Kidney epithelial cell (primary cell): ENCODE measurements around the gene TSHZ2. TPM values are rescaled to one million over a fixed set of nuclear protein-coding genes. Genes with fewer than 3 reads are reported as not detected.
"Not testable (repeated sequence)": the region's sequence is repeated elsewhere in the genome, so short reads cannot be mapped to it uniquely, and the experiment has no call there.

Experiments
- DNase-seq: peaks from one replicate; pipeline ENCODE4 v3.0.0-alpha.2; 2010; ENCODE audit warnings: low read depth
- H3K27me3 ChIP-seq: 2 replicates; pipeline ENCODE4 v1.6.0; 2011; ENCODE audit warnings: low read length; ENCODE audit not compliant: control insufficient read depth, insufficient read depth
- H3K36me3 ChIP-seq: 2 replicates; pipeline ENCODE4 v1.5.1; 2011; ENCODE audit warnings: low read length; ENCODE audit not compliant: control insufficient read depth, insufficient read depth
- H3K4me3 ChIP-seq: 2 replicates; pipeline ENCODE4 v1.5.1; 2011; ENCODE audit warnings: low read depth, mild to moderate bottlenecking, control low read depth, low read length
- total RNA-seq: library from RNA; depleted of rRNA; stranded (reverse); fragments of >200 nt; gene quantifications from 2 replicates; pipeline ENCODE4 v1.2.3, GENCODE V29; 2015
- TF ChIP-seq, protein P1 (sequence below): IDR thresholded peaks from 2 replicates; pipeline ENCODE4 v1.5.1; 2011; ENCODE audit warnings: mild to moderate bottlenecking, moderate library complexity, low read length, control low read depth, inconsistent platforms; ENCODE audit not compliant: insufficient read depth, poor library complexity, severe bottlenecking

TSHZ2 gene
- total RNA-seq, 1 donor from 2014 or later = 1.0 TPM

DNA sequence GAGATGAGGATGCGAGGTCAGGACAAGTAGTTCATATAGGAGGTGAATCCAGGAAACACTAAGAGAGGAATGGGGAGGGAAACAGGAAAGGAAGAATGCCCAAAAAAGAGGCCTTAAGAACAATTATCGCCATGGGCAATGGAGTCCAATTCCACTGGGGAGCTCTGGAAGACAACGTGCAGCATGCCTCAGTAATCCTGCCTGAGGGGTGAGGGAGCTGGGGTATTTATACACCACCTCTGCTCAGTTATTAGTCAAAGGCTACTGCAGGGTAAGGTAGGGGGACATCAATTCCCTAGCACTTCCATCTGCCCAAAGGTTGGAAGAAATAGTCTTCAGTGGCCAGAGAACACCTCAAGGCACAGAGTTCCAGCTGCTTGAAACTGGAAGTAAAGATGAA lies 525.1 kb downstream of the TSHZ2 start:
- TF ChIP-seq, protein P1, sequence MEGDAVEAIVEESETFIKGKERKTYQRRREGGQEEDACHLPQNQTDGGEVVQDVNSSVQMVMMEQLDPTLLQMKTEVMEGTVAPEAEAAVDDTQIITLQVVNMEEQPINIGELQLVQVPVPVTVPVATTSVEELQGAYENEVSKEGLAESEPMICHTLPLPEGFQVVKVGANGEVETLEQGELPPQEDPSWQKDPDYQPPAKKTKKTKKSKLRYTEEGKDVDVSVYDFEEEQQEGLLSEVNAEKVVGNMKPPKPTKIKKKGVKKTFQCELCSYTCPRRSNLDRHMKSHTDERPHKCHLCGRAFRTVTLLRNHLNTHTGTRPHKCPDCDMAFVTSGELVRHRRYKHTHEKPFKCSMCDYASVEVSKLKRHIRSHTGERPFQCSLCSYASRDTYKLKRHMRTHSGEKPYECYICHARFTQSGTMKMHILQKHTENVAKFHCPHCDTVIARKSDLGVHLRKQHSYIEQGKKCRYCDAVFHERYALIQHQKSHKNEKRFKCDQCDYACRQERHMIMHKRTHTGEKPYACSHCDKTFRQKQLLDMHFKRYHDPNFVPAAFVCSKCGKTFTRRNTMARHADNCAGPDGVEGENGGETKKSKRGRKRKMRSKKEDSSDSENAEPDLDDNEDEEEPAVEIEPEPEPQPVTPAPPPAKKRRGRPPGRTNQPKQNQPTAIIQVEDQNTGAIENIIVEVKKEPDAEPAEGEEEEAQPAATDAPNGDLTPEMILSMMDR = no peak
- H3K4me3 ChIP-seq = no peak overlapping the region
- DNase-seq = no peak
- H3K27me3 ChIP-seq = no peaks in the 10 kb centered on the region
- no peaks in the 10 kb centered on the region for H3K36me3 ChIP-seq

DNA sequence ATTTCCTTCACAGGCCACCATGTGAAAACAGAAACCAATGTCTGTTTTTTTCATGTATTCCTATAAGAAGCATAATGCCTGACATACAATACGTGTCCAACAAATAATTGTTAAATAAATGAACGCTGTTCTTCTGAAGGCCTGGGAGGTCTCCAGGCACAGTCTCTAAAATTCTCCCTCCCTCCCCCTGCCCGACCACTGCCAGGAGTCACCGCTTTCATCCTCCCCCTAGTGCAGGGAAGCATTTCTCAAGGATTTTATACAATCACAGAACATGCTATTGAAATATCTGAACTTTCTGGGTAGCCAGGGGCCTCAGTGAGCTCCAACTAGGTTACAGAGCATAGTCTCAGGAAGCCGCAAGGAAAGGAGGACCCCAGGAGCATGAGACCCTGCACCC lies 526.2 kb downstream of the TSHZ2 start:
- DNase-seq = no peak
- Histone ChIP-seq H3K4me3 (no peak overlapping the region), H3K27me3 (no peaks in the 10 kb centered on the region), H3K36me3 (no peaks in the 10 kb centered on the region)
- TF ChIP-seq, protein P1 = no peak

DNA sequence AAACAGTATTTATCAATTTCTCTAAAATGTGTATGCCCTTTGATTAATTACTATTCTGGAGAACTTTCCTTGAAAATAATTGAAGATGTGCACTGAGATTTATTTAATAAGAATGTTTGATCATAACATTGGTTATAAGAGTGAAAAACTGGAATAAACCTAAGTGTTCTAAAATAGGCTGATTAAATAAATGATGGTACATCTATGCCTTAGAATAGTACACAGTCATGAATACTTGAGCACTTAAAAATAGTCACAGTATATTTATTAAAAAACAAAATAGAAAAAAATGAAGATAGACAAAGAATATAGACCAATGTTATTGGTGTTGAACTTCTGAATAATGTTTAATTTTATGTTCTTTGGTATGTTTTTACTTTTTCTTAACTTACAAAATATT lies 528.5 kb downstream of the TSHZ2 start:
- no peak for DNase-seq
- TF ChIP-seq, protein P1 = no peak
- Histone ChIP-seq H3K27me3 (no peaks in the 10 kb centered on the region), H3K4me3 (no peak overlapping the region), H3K36me3 (no peaks in the 10 kb centered on the region)

DNA sequence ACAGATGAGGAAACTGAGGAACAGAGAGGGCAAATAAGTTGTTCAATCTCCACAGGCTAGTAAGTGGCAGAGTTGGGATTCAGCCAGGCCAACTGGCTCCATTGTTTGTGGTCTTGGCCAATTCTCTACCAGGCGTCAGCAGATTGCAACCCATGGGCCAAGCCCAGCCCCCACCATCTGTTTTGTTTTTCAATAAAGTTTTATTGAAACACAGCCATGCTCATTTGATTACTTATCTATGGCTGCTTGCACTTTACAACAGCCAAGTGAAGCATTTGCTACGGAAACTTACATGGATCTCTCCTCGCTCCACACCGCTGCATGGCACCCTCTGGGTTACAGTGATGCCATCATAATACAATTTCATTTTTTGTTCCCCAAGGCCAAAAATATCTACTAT lies 530.7 kb downstream of the TSHZ2 start:
- no peaks in the 10 kb centered on the region for H3K27me3 ChIP-seq
- no peak overlapping the region for H3K4me3 ChIP-seq
- TF ChIP-seq, protein P1 = no peak
- no peak for DNase-seq
- no peaks in the 10 kb centered on the region for H3K36me3 ChIP-seq

DNA sequence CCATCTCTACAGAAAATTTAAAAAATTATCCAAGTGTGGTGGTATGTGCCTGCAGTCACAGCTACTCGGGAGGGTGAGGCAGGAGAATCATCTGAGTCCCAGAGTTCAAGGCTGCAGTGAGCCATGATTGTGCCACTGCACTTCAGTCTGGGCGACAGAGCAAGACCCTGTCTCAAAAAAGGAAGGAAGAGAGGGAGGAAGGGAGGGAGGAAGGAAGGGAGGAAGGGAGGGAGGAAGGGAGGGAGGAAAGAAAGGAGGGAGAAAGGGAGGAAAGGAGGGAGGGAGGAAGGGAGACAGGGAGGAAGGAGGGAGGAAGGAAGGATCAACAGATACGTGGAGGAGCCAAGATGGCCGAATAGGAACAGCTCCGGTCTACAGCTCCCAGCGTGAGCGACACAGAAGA lies 531.4 kb downstream of the TSHZ2 start:
- TF ChIP-seq, protein P1 = no peak
- DNase-seq = no peak
- no peak overlapping the region for H3K4me3 ChIP-seq
- H3K27me3 ChIP-seq = no peaks in the 10 kb centered on the region
- no peaks in the 10 kb centered on the region for H3K36me3 ChIP-seq

DNA sequence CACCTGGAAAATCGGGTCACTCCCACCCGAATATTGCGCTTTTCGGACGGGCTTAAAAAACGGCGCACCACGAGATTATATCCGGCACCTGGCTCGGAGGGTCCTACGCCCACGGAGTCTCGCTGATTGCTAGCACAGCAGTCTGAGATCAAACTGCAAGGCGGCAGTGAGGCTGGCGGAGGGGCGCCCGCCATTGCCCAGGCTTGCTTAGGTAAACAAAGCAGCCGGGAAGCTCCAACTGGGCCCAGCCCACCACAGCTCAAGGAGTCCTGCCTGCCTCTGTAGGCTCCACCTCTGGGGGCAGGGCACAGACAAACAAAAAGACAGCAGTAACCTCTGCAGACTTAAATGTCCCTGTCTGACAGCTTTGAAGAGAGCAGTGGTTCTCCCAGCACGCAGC lies 531.9 kb downstream of the TSHZ2 start:
- not testable (repeated sequence) for H3K4me3 ChIP-seq, DNase-seq

More for the DNA sequence above, 531.9 kb downstream of the TSHZ2 start:
- H3K36me3 ChIP-seq, H3K27me3 ChIP-seq: not testable (repeated sequence)
